A549 (cell line): ENCODE measurements around the gene AFAP1. TPM values are rescaled to one million over a fixed set of nuclear protein-coding genes. Genes with fewer than 3 reads are reported as not detected.
A peak's percentile ranks its signal among the peaks of the same experiment; 100 is the strongest.

Experiments used
- ATAC-seq, 2 experiments: fragments of 200-7000 bp in 1 of 2; fragments of >200 bp in 1 of 2; cut with Nextera tagmentation in 1 of 2; cut with Tn5 transposase in 1 of 2; 3 replicates each; pipeline versions ENCODE4 v1.8.0 to v1.9.1; 2018 to 2020; ENCODE audit warnings: mild to moderate bottlenecking in 1 of 2, moderate library complexity in 1 of 2
- CTCF ChIA-PET: fragments of 300-600 bp; sonication (Branson Sonifier 250); formaldehyde crosslinking; extraction: SDS; loops from one replicate; lab custom pipeline; 2021; ENCODE audit warnings: antibody characterized with exemption, inconsistent platforms; lab: Yijun Ruan, JAX
- POLR2A ChIA-PET: fragments of 350-600 bp; formaldehyde crosslinking; extraction: SDS; loops from one replicate; lab custom pipeline; 2021; ENCODE audit warnings: antibody characterized with exemption, inconsistent platforms; lab: Yijun Ruan, JAX
- DNase-seq, 2 experiments: peaks; one replicate each; pipeline versions ENCODE4 v3.0.0 to v3.0.0-alpha.2; 2011 to 2016; ENCODE audit warnings: low read depth in 1 of 2, low spot score in 1 of 2
- FAIRE-seq: peaks from 2 replicates; lab custom pipeline; 2011; peaks lifted over from hg19 to GRCh38; lab: Jason Lieb, UNC
- H3K27ac ChIP-seq, 2 experiments: fragments of >200 bp; sonication (Bioruptor Twin); formaldehyde crosslinking; 3 replicates each; pipeline ENCODE4 v1.5.1; 2016 to 2017
- H3K4me1 ChIP-seq: fragments of >200 bp; sonication (Bioruptor Twin); formaldehyde crosslinking; 3 replicates; pipeline ENCODE4 v1.6.1; 2016
- H3K4me2 ChIP-seq: fragments of >200 bp; sonication (Bioruptor Twin); formaldehyde crosslinking; 3 replicates; pipeline ENCODE4 v1.6.1; 2016
- H3K4me3 ChIP-seq: fragments of >200 bp; sonication (Bioruptor Twin); formaldehyde crosslinking; 3 replicates; pipeline ENCODE4 v1.5.1; 2016
- H3K9me3 ChIP-seq: fragments of >200 bp; sonication (Bioruptor Twin); formaldehyde crosslinking; 3 replicates; pipeline ENCODE4 v1.6.1; 2016
- CBX2 ChIP-seq: fragments of 200-600 bp; sonication (generic); IDR thresholded peaks from 2 replicates; pipeline ENCODE4 v1.6.1; 2016; ENCODE audit warnings: low read depth, mild to moderate bottlenecking, borderline replicate concordance
- CHD4 ChIP-seq: fragments of 200-600 bp; sonication (generic); IDR thresholded peaks from 2 replicates; pipeline ENCODE4 v1.6.1; 2016; ENCODE audit warnings: antibody characterized with exemption, mild to moderate bottlenecking, borderline replicate concordance
- CTCF ChIP-seq: fragments of >200 bp; sonication (Bioruptor Twin); formaldehyde crosslinking; IDR thresholded peaks from 3 replicates; pipeline ENCODE4 v1.5.1; 2016
- EP300 ChIP-seq, 2 experiments: fragments of >200 bp; sonication (Bioruptor Twin); formaldehyde crosslinking; IDR thresholded peaks; 2 replicates in 1 of 2; 3 replicates in 1 of 2; pipeline ENCODE4 v1.6.1; 2016 to 2017
- ESRRA ChIP-seq: fragments of 150-350 bp; IDR thresholded peaks from 2 replicates; pipeline ENCODE4 v1.6.1; 2014; ENCODE audit warnings: mild to moderate bottlenecking, low read length, borderline replicate concordance
- FOXS1 ChIP-seq: fragments of 250-450 bp; sonication (Bioruptor Pico); IDR thresholded peaks from 2 replicates; pipeline ENCODE4 v1.5.0; 2020; ENCODE audit warnings: mild to moderate bottlenecking, moderate library complexity
- GATA3 ChIP-seq: IDR thresholded peaks from 2 replicates; pipeline ENCODE4 v1.6.1; 2012; ENCODE audit warnings: borderline replicate concordance
- HES2 ChIP-seq: fragments of >200 bp; sonication (Bioruptor Twin); formaldehyde crosslinking; IDR thresholded peaks from 2 replicates; pipeline ENCODE4 v1.6.1; 2016
- HEYL ChIP-seq: fragments of 250-450 bp; sonication (Bioruptor Pico); IDR thresholded peaks from 2 replicates; pipeline ENCODE4 v1.8.0; 2021; ENCODE audit warnings: mild to moderate bottlenecking, moderate library complexity
- HOXB5 ChIP-seq: fragments of 250-450 bp; sonication (Bioruptor Pico); IDR thresholded peaks from 2 replicates; pipeline ENCODE4 v1.5.0; 2020; ENCODE audit warnings: mild to moderate bottlenecking, moderate library complexity
- JUNB ChIP-seq: fragments of >200 bp; sonication (Bioruptor Twin); formaldehyde crosslinking; IDR thresholded peaks from 2 replicates; pipeline ENCODE4 v1.6.1; 2016
- KDM1A ChIP-seq: fragments of 200-600 bp; sonication (generic); IDR thresholded peaks from 2 replicates; pipeline ENCODE4 v1.6.1; 2016; ENCODE audit warnings: low read depth, mild to moderate bottlenecking
- KDM5A ChIP-seq: fragments of 200-600 bp; sonication (generic); IDR thresholded peaks from 2 replicates; pipeline ENCODE4 v1.6.1; 2016; ENCODE audit warnings: antibody characterized with exemption, mild to moderate bottlenecking
- NPAS2 ChIP-seq: fragments of 250-450 bp; sonication (Bioruptor Pico); IDR thresholded peaks from 2 replicates; pipeline ENCODE4 v1.8.0; 2022; ENCODE audit warnings: mild to moderate bottlenecking, moderate library complexity, borderline replicate concordance
- NR3C1 ChIP-seq: fragments of >200 bp; sonication (Bioruptor Twin); formaldehyde crosslinking; IDR thresholded peaks from 3 replicates; pipeline ENCODE4 v1.6.1; 2017
- PBX3 ChIP-seq: IDR thresholded peaks from 2 replicates; pipeline ENCODE4 v1.6.1; 2012
- PHF8 ChIP-seq: fragments of 200-600 bp; sonication (generic); IDR thresholded peaks from 2 replicates; pipeline ENCODE4 v1.6.1; 2016; ENCODE audit warnings: low read depth, mild to moderate bottlenecking, antibody characterized with exemption, moderate library complexity, borderline replicate concordance
- RAD21 ChIP-seq, 2 experiments: fragments of >200 bp in 1 of 2; sonication (Bioruptor Twin) in 1 of 2; formaldehyde crosslinking in 1 of 2; IDR thresholded peaks in 1 of 2; conservative IDR thresholded peaks in 1 of 2; 2 replicates in 1 of 2; 3 replicates in 1 of 2; pipeline ENCODE4 v1.6.1; 2012 to 2018; ENCODE audit warnings: inconsistent platforms in 1 of 2
- SMC3 ChIP-seq: fragments of >200 bp; sonication (Bioruptor Twin); formaldehyde crosslinking; IDR thresholded peaks from 3 replicates; pipeline ENCODE4 v1.6.1; 2018; ENCODE audit warnings: inconsistent platforms
- SREBF2 ChIP-seq: fragments of 450-650 bp; IDR thresholded peaks from 2 replicates; pipeline ENCODE4 v1.6.1; 2014; ENCODE audit warnings: mild to moderate bottlenecking, moderate library complexity
- USF2 ChIP-seq: fragments of 450-650 bp; IDR thresholded peaks from 2 replicates; pipeline ENCODE4 v1.6.1; 2014; ENCODE audit warnings: antibody characterized with exemption
- ZNF302 ChIP-seq: fragments of 250-450 bp; sonication (Bioruptor Pico); IDR thresholded peaks from 2 replicates; pipeline ENCODE4 v1.9.0; 2021; ENCODE audit warnings: inconsistent platforms, mild to moderate bottlenecking, moderate library complexity
- WGBS: methylation state at CpG from one replicate; pipeline ENCODE4 v1.1.6; 2017; ENCODE audit errors: missing lambda C conversion rate; 5-methylcytosine and 5-hydroxymethylcytosine counted together
- polyA plus RNA-seq, 4 experiments: library from polyadenylated mRNA; depleted of rRNA in 3 of 4; stranded (reverse); fragments of >200 nt; fragmentation: RNase III in 1 of 4; extraction: RNeasy Plus Mini Kit Qiagen cat#74134 plus additional on column Dnase treatment in 1 of 4; gene quantifications; 2 replicates in 3 of 4; 3 replicates in 1 of 4; pipeline ENCODE4 v1.2.3, GENCODE V29; 2011 to 2017

AFAP1 gene
- polyA plus RNA-seq, 2 of the 4 experiments (the other 2 are of a cell fraction), result 25.4 to 29.6 TPM

- POLR2A ChIA-PET, result no interaction called here
- TF ChIP-seq CBX2 (no peak), KDM5A (no peak), HEYL (CRISPR knock-in tag) (no peak), FOXS1 (no peak), SREBF2 (no peak), ZNF302 (CRISPR knock-in tag) (no peak), PHF8 (no peak), RAD21 (conservative IDR thresholded peaks at IDR 0.05 in 1 of 2, IDR thresholded peaks at IDR 0.05 in 1 of 2) (no peak), GATA3 (no peak), EP300 (IDR thresholded peaks at IDR 0.05) (no peak), ESRRA (no peak), HES2 (no peak), PBX3 (no peak)
- Histone ChIP-seq H3K27ac (peak overlapping the region in 1 of 2 experiments; percentile 54; a peak in 3 of 6 replicates), H3K9me3 (no peaks in the 10 kb centered on the region), H3K4me3 (no peak overlapping the region), H3K4me1 (peaks cover 27% of the 10 kb centered on the region), H3K4me2 (no peak overlapping the region)
- WGBS, result 77% methylated on average over 4 of the region's 4 CpGs
- DNase-seq (no peak), ATAC-seq (no peak), FAIRE-seq (no peak)
- CTCF ChIA-PET, result interaction anchor here (1.4 to 2.8 kb wide), 3 partner anchors 8 to 175 kb away, joined by 3 to 17 read pairs (median 7); no protein-coding TSS in a partner anchor
These were observed 39.9 kb upstream of the AFAP1 start for GRCh38 chr4:7979652-7979968.

GRCh38 chr4:7978907-7979651, 39.4 kb upstream of the AFAP1 start:
- no peaks in the 10 kb centered on the region for H3K9me3 ChIP-seq
- FAIRE-seq (no peak), DNase-seq (no peak), ATAC-seq (no peak)
- TF ChIP-seq CBX2 (no peak), CHD4 (no peak), JUNB (no peak), CTCF (no peak), USF2 (no peak), KDM1A (no peak), NR3C1 (no peak), HOXB5 (CRISPR knock-in tag) (no peak), SMC3 (no peak), NPAS2 (no peak)
- no peak overlapping the region for H3K4me2 ChIP-seq
- POLR2A ChIA-PET, result no interaction called here
- CTCF ChIA-PET, result interaction anchor here (1.4 to 2.8 kb wide), 3 partner anchors 9 to 175 kb away, joined by 3 to 17 read pairs (median 7); no protein-coding TSS in a partner anchor
- peak overlapping the region in 1 of 2 experiments; percentile 82; a peak in 4 of 6 replicates for H3K27ac ChIP-seq
- H3K4me3 ChIP-seq, result no peak overlapping the region
- peaks cover 27% of the 10 kb centered on the region for H3K4me1 ChIP-seq
- WGBS, result 90% methylated on average over 16 of the region's 17 CpGs
